Activated CD8-positive, alpha-beta memory T cell treated with anti-CD3 and anti-CD28 coated beads, Interleukin-2, amount 50 U/mL, for 1 hour (primary cell): ENCODE measurements around the gene TEX2.
"Not testable (repeated sequence)": the region's sequence is repeated elsewhere in the genome, so short reads cannot be mapped to it uniquely, and the experiment has no call there.

Experiments
- DNase-seq: peaks from one replicate; pipeline ENCODE4 v3.0.0-alpha.2; 2020; ENCODE audit errors: extremely low read depth

TEX2 gene

GRCh38 chr17:64139542-64139941 is 123.5 kb downstream of the TEX2 start:
- no peak for DNase-seq

GRCh38 chr17:64138441-64138840 is 124.6 kb downstream of the TEX2 start:
- no peak for DNase-seq

- no peak for DNase-seq
These were observed 128.1 kb downstream of the TEX2 start for GRCh38 chr17:64135000-64135399.

- no peak for DNase-seq
These were observed 128.7 kb downstream of the TEX2 start for GRCh38 chr17:64134216-64134970.

- DNase-seq: no peak
These were observed 129.4 kb downstream of the TEX2 start for GRCh38 chr17:64133546-64134215.

GRCh38 chr17:64131606-64132270 is 131.3 kb downstream of the TEX2 start:
- DNase-seq: no peak

- DNase-seq: no peak
These were observed 132.5 kb downstream of the TEX2 start for GRCh38 chr17:64130559-64131001.

- peak; percentile 84 for DNase-seq
These were observed 133.1 kb downstream of the TEX2 start, which contains the start of gene ERN1 for GRCh38 chr17:64129765-64130558. Gene ERN1, minus strand, starts transcription at chr17:64130144. Its CDS starts 115 bp downstream, at chr17:64130029.

- no peak for DNase-seq
These were observed 133.6 kb downstream of the TEX2 start for GRCh38 chr17:64129515-64129764.

- DNase-seq: no peak
These were observed 134.1 kb downstream of the TEX2 start for GRCh38 chr17:64128787-64129514.

- no peak for DNase-seq
These were observed 136.1 kb downstream of the TEX2 start for GRCh38 chr17:64126918-64127317.

- DNase-seq: no peak
These were observed 137.1 kb downstream of the TEX2 start for GRCh38 chr17:64125937-64126336.

GRCh38 chr17:64124609-64125008 is 138.5 kb downstream of the TEX2 start:
- no peak for DNase-seq

- DNase-seq: no peak
These were observed 139.9 kb downstream of the TEX2 start for GRCh38 chr17:64123114-64123513.

- DNase-seq: not testable (repeated sequence)
These were observed 141.9 kb downstream of the TEX2 start for GRCh38 chr17:64120972-64121786.

- no peak for DNase-seq
These were observed 142.8 kb downstream of the TEX2 start for GRCh38 chr17:64120159-64120810.

GRCh38 chr17:64117981-64118979 is 144.8 kb downstream of the TEX2 start:
- DNase-seq: no peak

- no peak for DNase-seq
These were observed 147.1 kb downstream of the TEX2 start for GRCh38 chr17:64115822-64116534.
